ENCODE data around the gene JAK2. TPM values are rescaled to one million over a fixed set of nuclear protein-coding genes. Genes with fewer than 3 reads are reported as not detected.

JAK2 gene
- total RNA-seq, 4 donors from 2014 or later = 20.7 to 40.4 (median 22.6) TPM

GRCh38 chr9:4997631-4998030 is 12.6 kb downstream of the JAK2 start:
- Histone ChIP-seq H3K4me1 (no peaks in the 10 kb centered on the region), H3K36me3 (peaks cover 0 to 11% (median 0%) of the 10 kb centered on the region in 3 donors), H3K9me3 (peaks cover 0 to 3% (median 0%) of the 10 kb centered on the region in 4 donors), H3K4me3 (no peak overlapping the region), H3K27me3 (no peaks in the 10 kb centered on the region), H3K27ac (no peak overlapping the region)
- DNase-seq = no peak
- no peak for TF ChIP-seq POLR2A (IDR thresholded peaks at IDR 0.05)
- no peak for TF ChIP-seq CTCF (IDR thresholded peaks at IDR 0.05)

DNA sequence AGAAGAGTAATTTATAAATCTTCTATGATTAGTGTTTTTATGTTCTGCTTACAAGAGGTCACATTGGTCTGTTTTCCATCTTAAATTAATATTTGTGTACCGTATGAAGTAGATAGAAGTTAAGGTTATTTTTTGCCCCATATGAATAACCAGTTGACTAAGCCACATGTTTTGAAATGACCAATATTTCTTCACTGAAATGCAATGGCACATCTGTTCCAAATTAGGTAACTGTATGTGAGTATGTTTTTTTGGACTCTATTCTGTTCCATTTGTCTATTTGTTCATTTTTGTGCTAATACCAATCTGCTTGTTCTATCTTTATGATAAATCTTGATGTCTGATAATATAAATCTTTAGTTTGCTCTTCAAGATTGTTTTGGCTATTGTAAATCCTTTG is 17.7 kb downstream of the JAK2 start:
- DNase-seq = no peak

DNA sequence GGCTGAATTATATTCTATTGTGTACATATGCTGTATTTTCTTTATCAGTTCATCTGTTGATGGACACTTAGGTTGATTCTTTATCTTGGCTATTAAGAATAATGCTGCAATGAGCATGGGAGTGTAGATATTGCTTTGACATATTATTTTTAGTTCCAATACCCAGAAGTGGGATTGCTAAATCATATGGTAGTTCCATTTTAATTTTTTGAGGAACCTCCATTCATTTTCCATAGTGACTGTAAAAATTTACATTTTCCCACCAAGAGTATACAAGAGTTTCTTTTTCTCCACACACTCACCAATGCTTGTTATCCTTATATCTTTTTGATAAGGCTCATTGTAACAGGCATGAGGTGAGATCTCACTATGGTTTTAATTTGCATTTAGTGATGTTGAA is 19.4 kb downstream of the JAK2 start:
- Histone ChIP-seq H3K9me3 (no peaks in the 10 kb centered on the region), H3K27ac (no peak overlapping the region), H3K36me3 (peaks cover 0 to 4% (median 0%) of the 10 kb centered on the region in 3 donors), H3K4me1 (no peaks in the 10 kb centered on the region), H3K27me3 (no peaks in the 10 kb centered on the region), H3K4me3 (no peak overlapping the region)
- TF ChIP-seq CTCF (IDR thresholded peaks at IDR 0.05) (no peak), POLR2A (IDR thresholded peaks at IDR 0.05) (no peak)
- DNase-seq = no peak

More for the DNA sequence above, 17.7 kb downstream of the JAK2 start:
- TF ChIP-seq POLR2A (IDR thresholded peaks at IDR 0.05) (no peak), CTCF (IDR thresholded peaks at IDR 0.05) (no peak)
- peaks cover 0 to 4% (median 0%) of the 10 kb centered on the region in 3 donors for H3K36me3 ChIP-seq
- H3K4me3 ChIP-seq = no peak overlapping the region
- H3K4me1 ChIP-seq = no peaks in the 10 kb centered on the region
- H3K9me3 ChIP-seq = no peaks in the 10 kb centered on the region
- no peaks in the 10 kb centered on the region for H3K27me3 ChIP-seq
- no peak overlapping the region for H3K27ac ChIP-seq

DNA sequence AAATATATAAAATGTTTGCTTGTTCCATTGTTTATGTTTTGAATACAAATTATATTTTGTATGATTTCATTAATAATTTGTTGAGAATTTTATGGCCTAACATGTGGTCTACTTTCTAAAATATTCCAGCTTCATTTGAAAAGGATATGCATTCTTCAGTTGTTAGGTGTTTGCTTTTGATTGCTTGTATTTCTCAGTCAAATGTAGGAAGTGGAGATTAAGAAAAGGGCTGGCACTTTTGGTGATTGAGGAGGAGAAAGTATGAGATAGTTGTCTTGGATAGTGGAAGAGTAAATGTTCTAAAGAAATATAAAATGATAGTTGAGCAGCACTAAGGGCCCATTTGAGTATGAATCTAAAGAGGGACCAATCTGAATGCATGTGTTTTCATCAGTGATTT is 23.1 kb downstream of the JAK2 start:
- Histone ChIP-seq H3K27ac (no peak overlapping the region), H3K4me3 (no peak overlapping the region), H3K36me3 (peaks cover 0 to 5% (median 0%) of the 10 kb centered on the region in 3 donors), H3K4me1 (no peaks in the 10 kb centered on the region), H3K9me3 (no peaks in the 10 kb centered on the region), H3K27me3 (no peaks in the 10 kb centered on the region)
- no peak for DNase-seq
- TF ChIP-seq POLR2A (IDR thresholded peaks at IDR 0.05) (no peak), CTCF (IDR thresholded peaks at IDR 0.05) (no peak)

- no peaks in the 10 kb centered on the region for H3K9me3 ChIP-seq
- H3K27me3 ChIP-seq = no peaks in the 10 kb centered on the region
- H3K4me1 ChIP-seq = no peaks in the 10 kb centered on the region
- H3K4me3 ChIP-seq = no peak overlapping the region
- H3K36me3 ChIP-seq = peaks cover 0 to 5% (median 0%) of the 10 kb centered on the region in 3 donors
- H3K27ac ChIP-seq = no peak overlapping the region
- no peak for TF ChIP-seq POLR2A (IDR thresholded peaks at IDR 0.05)
- TF ChIP-seq CTCF (IDR thresholded peaks at IDR 0.05) = no peak
- DNase-seq = no peak
Measured at GRCh38 chr9:5013374-5013773, 28.3 kb downstream of the JAK2 start.

- H3K36me3 ChIP-seq = no peaks in the 10 kb centered on the region
- TF ChIP-seq CTCF (IDR thresholded peaks at IDR 0.05) = no peak
- no peak for TF ChIP-seq POLR2A (IDR thresholded peaks at IDR 0.05)
- no peaks in the 10 kb centered on the region for H3K4me1 ChIP-seq
- DNase-seq = no peak
- H3K27me3 ChIP-seq = no peaks in the 10 kb centered on the region
- H3K9me3 ChIP-seq = peaks cover 0 to 3% (median 0%) of the 10 kb centered on the region in 4 donors
- no peak overlapping the region for H3K27ac ChIP-seq
- no peak overlapping the region for H3K4me3 ChIP-seq
Measured at GRCh38 chr9:5015934-5016333, 30.9 kb downstream of the JAK2 start.
